ENCODE results near the gene STK17A.
"Not testable (repeated sequence)": the region's sequence is repeated elsewhere in the genome, so short reads cannot be mapped to it uniquely, and the experiment has no call there.

Gene STK17A

DNA sequence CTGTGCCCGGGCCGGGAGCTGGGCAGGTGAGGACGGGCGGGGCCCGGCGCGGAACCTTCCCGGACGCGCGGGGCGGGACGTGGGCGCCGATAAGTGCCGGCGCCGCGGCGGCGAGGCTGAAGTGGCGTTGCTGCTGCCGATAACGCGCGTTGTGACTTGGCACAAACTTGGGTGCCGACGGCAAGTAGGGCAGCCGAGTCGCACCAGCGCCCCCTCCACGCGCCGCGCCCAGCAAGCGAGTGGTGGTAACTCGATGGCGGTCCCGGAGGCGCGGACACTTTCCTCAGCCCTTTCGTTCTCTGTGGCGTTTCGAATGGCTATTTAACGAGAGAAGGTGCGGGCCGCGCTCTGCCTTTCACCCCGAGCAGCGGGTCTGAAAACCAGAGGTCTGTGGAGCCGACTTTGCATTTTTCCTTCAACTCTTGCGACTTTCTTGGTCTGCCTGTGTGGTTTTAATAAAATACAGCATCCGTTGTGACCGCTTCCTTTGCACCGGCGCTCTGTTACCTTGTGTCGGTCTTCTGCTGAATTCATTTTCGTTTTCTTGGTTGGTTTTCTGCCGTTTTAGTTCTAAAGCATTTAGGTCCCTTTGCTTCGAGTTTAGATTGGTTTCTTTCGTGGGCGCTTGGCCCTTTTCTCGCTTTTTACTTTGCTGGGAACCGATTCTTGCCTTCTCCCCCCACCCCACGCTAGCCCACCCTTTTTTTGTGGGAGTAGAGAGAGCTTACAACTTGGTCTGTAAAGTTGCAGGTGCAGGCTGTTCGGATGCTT lies 701 bp downstream of the STK17A start:
- Histone ChIP-seq H3K36me3 (ENCODE audit: low read depth) (peaks cover 40% of the 10 kb centered on the region), H3K9me3 (ENCODE audit: severe bottlenecking) (no peaks in the 10 kb centered on the region), H3K4me3 (ENCODE audit: severe bottlenecking) (peak overlapping the region; percentile 98), H3K4me1 (ENCODE audit: insufficient read depth, poor library complexity, severe bottlenecking) (peaks cover 25% of the 10 kb centered on the region), H3K27ac (ENCODE audit: poor library complexity, severe bottlenecking) (peak overlapping the region; percentile 84), H3K27me3 (ENCODE audit: insufficient read depth, poor library complexity, severe bottlenecking) (no peaks in the 10 kb centered on the region)
- DNase-seq (ENCODE audit: low spot score): peak; percentile 68
- TF ChIP-seq, protein P1, sequence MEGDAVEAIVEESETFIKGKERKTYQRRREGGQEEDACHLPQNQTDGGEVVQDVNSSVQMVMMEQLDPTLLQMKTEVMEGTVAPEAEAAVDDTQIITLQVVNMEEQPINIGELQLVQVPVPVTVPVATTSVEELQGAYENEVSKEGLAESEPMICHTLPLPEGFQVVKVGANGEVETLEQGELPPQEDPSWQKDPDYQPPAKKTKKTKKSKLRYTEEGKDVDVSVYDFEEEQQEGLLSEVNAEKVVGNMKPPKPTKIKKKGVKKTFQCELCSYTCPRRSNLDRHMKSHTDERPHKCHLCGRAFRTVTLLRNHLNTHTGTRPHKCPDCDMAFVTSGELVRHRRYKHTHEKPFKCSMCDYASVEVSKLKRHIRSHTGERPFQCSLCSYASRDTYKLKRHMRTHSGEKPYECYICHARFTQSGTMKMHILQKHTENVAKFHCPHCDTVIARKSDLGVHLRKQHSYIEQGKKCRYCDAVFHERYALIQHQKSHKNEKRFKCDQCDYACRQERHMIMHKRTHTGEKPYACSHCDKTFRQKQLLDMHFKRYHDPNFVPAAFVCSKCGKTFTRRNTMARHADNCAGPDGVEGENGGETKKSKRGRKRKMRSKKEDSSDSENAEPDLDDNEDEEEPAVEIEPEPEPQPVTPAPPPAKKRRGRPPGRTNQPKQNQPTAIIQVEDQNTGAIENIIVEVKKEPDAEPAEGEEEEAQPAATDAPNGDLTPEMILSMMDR (IDR thresholded peaks at IDR 0.05; ENCODE audit: poor library complexity, severe bottlenecking): no peak
- ATAC-seq (ENCODE audit: low read depth): no peak

DNA sequence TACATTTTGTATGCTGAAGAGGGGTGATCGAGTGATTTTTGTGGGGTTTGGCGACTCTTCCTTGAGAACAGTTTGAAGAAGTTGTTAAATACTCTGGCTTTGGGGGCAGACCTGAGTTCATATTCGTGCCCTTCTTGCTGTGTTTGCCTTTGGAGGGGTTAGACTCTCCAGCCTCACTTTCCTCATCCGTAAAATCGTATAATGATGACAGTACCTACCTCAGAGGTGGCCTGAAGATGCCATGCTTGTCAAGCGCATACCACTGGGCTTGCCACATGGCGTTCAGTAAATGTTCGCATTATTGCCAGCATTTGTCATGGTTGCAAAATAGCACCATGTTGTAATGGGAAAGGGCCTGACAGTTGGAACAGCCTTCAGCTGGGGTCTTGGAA lies 1.3 kb downstream of the STK17A start:
- peak; percentile 16 for ATAC-seq (ENCODE audit: low read depth)
- no peaks in the 10 kb centered on the region for H3K27me3 ChIP-seq (ENCODE audit: insufficient read depth, poor library complexity, severe bottlenecking)
- no peak for DNase-seq (ENCODE audit: low spot score)
- H3K4me1 ChIP-seq (ENCODE audit: insufficient read depth, poor library complexity, severe bottlenecking): peaks cover 30% of the 10 kb centered on the region
- TF ChIP-seq, protein P1 (IDR thresholded peaks at IDR 0.05; ENCODE audit: poor library complexity, severe bottlenecking): no peak
- peaks cover 46% of the 10 kb centered on the region for H3K36me3 ChIP-seq (ENCODE audit: low read depth)
- peak overlapping the region; percentile 98 for H3K4me3 ChIP-seq (ENCODE audit: severe bottlenecking)
- no peaks in the 10 kb centered on the region for H3K9me3 ChIP-seq (ENCODE audit: severe bottlenecking)
- peak overlapping the region; percentile 84 for H3K27ac ChIP-seq (ENCODE audit: poor library complexity, severe bottlenecking)

DNA sequence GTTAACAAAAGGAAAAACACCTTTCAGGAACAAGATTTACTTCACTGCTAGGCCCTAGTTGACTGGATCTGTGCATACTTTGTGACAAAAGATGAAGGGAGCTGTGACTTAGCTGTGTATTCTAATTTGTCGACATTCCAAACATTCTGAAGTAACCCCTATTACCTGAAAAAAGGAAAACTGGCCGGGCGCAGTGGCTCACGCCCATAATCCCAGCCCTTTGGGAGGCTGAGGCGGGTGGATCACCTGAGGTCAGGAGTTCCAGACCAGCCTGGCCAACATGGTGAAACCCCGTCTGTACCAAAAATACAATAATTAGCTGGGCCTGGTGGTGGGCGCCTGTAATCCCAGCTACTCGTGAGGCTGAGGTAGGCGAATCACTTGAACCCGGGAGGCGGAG lies 1.8 kb downstream of the STK17A start:
- peaks cover 35% of the 10 kb centered on the region for H3K4me1 ChIP-seq (ENCODE audit: insufficient read depth, poor library complexity, severe bottlenecking)
- H3K27me3 ChIP-seq (ENCODE audit: insufficient read depth, poor library complexity, severe bottlenecking); ATAC-seq (ENCODE audit: low read depth); DNase-seq (ENCODE audit: low spot score); H3K9me3 ChIP-seq (ENCODE audit: severe bottlenecking): not testable (repeated sequence)
- peak overlapping the region; percentile 84 for H3K27ac ChIP-seq (ENCODE audit: poor library complexity, severe bottlenecking)
- peak overlapping the region; percentile 98 for H3K4me3 ChIP-seq (ENCODE audit: severe bottlenecking)
- peaks cover 50% of the 10 kb centered on the region for H3K36me3 ChIP-seq (ENCODE audit: low read depth)

DNA sequence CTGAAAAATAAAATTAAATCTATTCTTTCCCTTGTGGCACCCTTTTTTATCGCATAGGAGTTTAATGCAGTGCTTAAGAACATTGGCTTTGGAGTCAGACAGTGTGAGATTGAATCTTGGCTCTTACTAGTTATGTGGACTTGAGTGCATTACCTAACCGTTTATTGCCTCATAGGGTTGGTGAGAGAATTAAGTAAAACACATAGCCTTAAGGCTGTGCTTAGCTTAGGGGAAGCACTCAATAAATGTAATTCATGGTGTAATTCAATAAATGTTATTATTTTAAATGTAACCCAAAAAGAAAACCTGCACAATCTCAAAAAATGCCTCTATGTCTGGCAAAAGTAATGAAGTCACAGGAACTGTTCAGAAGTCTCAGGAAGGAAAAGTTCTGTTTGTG lies 2.7 kb downstream of the STK17A start:
- Histone ChIP-seq H3K36me3 (ENCODE audit: low read depth) (peaks cover 57% of the 10 kb centered on the region), H3K4me3 (ENCODE audit: severe bottlenecking) (peak overlapping the region; percentile 98), H3K4me1 (ENCODE audit: insufficient read depth, poor library complexity, severe bottlenecking) (peaks cover 41% of the 10 kb centered on the region), H3K9me3 (ENCODE audit: severe bottlenecking) (no peaks in the 10 kb centered on the region), H3K27me3 (ENCODE audit: insufficient read depth, poor library complexity, severe bottlenecking) (no peaks in the 10 kb centered on the region), H3K27ac (ENCODE audit: poor library complexity, severe bottlenecking) (peak overlapping the region; percentile 84)
- DNase-seq (ENCODE audit: low spot score): no peak
- ATAC-seq (ENCODE audit: low read depth): peak; percentile 33
- TF ChIP-seq, protein P1 (IDR thresholded peaks at IDR 0.05; ENCODE audit: poor library complexity, severe bottlenecking): no peak

DNA sequence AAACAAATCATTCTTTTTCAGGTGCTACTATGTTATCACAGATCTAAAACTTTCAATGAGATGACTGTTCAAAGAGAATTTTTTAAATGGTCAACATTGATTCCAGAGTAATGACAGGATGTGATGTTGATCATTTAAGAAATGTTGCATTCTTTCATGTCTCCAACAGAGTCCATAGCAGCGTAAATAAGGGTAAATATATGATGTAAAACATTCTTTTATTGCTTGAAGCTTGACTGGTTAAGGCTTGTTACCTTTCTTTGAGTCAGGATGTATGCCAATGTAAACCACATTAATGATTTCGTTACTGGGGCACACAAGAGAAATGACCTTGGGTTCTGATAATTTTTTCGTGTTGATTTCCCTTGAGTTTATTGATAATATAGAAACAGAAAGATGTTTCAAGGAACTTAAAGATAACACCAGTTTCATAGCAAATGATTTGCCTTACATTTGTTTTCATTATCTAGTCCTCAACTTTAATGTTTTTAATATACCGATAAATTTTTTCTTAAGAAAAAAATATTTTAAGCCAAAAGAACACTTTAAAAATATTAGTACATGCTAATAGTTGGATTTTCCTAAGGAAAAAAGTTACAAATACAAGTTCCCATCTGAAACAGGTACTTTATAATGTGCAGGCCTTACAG lies 3.5 kb downstream of the STK17A start:
- peak overlapping the region; percentile 84 for H3K27ac ChIP-seq (ENCODE audit: poor library complexity, severe bottlenecking)
- TF ChIP-seq, protein P1 (IDR thresholded peaks at IDR 0.05; ENCODE audit: poor library complexity, severe bottlenecking): no peak
- peaks cover 65% of the 10 kb centered on the region for H3K36me3 ChIP-seq (ENCODE audit: low read depth)
- H3K4me1 ChIP-seq (ENCODE audit: insufficient read depth, poor library complexity, severe bottlenecking): peaks cover 50% of the 10 kb centered on the region
- no peaks in the 10 kb centered on the region for H3K27me3 ChIP-seq (ENCODE audit: insufficient read depth, poor library complexity, severe bottlenecking)
- H3K4me3 ChIP-seq (ENCODE audit: severe bottlenecking): peak overlapping the region; percentile 98
- peak; percentile 66 for ATAC-seq (ENCODE audit: low read depth)
- H3K9me3 ChIP-seq (ENCODE audit: severe bottlenecking): no peaks in the 10 kb centered on the region
- DNase-seq (ENCODE audit: low spot score): no peak

All from RWPE2 (cell line).